GM12878 (cell line): ENCODE data around the gene EIF4EBP2. TPM values are rescaled to one million over a fixed set of nuclear protein-coding genes. Genes with fewer than 3 reads are reported as not detected.

ENCODE experiments used
- BCL11A ChIP-seq: IDR thresholded peaks from 2 replicates; pipeline ENCODE4 v1.6.1; 2011; ENCODE audit warnings: low read depth, low read length
- BRCA1 ChIP-seq: IDR thresholded peaks from 2 replicates; pipeline ENCODE4 v1.6.1; 2011; ENCODE audit warnings: low read depth, low read length, improper control_type of control experiment
- ESRRA ChIP-seq: IDR thresholded peaks from 2 replicates; pipeline ENCODE4 v1.6.1; 2012; ENCODE audit warnings: mild to moderate bottlenecking, low read length, improper control_type of control experiment
- GABPA ChIP-seq: IDR thresholded peaks from 2 replicates; pipeline ENCODE4 v1.6.1; 2014; ENCODE audit warnings: antibody characterized with exemption, low read depth, mild to moderate bottlenecking, inconsistent platforms
- HSF1 ChIP-seq: fragments of 150-350 bp; IDR thresholded peaks from 2 replicates; pipeline ENCODE4 v1.6.1; 2014; ENCODE audit warnings: mild to moderate bottlenecking, low read depth, low read length
- IKZF1 ChIP-seq: fragments of 450-650 bp; conservative IDR thresholded peaks from 2 replicates; pipeline ENCODE4 v1.6.1; 2017; ENCODE audit warnings: antibody characterized with exemption, mild to moderate bottlenecking
- IKZF2 ChIP-seq, 2 experiments: fragments of 450-650 bp; IDR thresholded peaks; 2 replicates each; pipeline ENCODE4 v1.6.1; 2017; ENCODE audit warnings: mild to moderate bottlenecking in 2 of 2, moderate library complexity in 2 of 2
- MTA3 ChIP-seq: IDR thresholded peaks from 2 replicates; pipeline ENCODE4 v1.6.1; 2012; ENCODE audit warnings: low read length, inconsistent platforms, borderline replicate concordance
- NFYB ChIP-seq: IDR thresholded peaks from 2 replicates; pipeline ENCODE4 v1.6.1; 2011; ENCODE audit warnings: low read depth, mild to moderate bottlenecking, low read length, improper control_type of control experiment, moderate library complexity; ENCODE audit not compliant: insufficient read depth
- NR2C1 ChIP-seq: fragments of 450-650 bp; IDR thresholded peaks from 2 replicates; pipeline ENCODE4 v1.6.1; 2017; ENCODE audit warnings: antibody characterized with exemption, mild to moderate bottlenecking, moderate library complexity
- RCOR1 ChIP-seq: conservative IDR thresholded peaks from 2 replicates; pipeline ENCODE4 v1.6.1; 2012; ENCODE audit warnings: low read depth, low read length, improper control_type of control experiment
- REST ChIP-seq: IDR thresholded peaks from 2 replicates; pipeline ENCODE4 v1.6.1; 2012; ENCODE audit warnings: mild to moderate bottlenecking, low read depth, low read length
- RFX5 ChIP-seq: IDR thresholded peaks from 2 replicates; pipeline ENCODE4 v1.6.1; 2011; ENCODE audit warnings: low read depth, low read length, improper control_type of control experiment
- SMARCA5 ChIP-seq: fragments of 450-650 bp; IDR thresholded peaks from 2 replicates; pipeline ENCODE4 v1.6.1; 2017; ENCODE audit warnings: mild to moderate bottlenecking
- SMC3 ChIP-seq: IDR thresholded peaks from 2 replicates; pipeline ENCODE4 v1.6.1; 2011; ENCODE audit warnings: low read length, improper control_type of control experiment, borderline replicate concordance
- SP1 ChIP-seq: IDR thresholded peaks from one replicate; pipeline ENCODE4 v1.6.1; 2011; ENCODE audit warnings: low read depth, low read length
- SREBF1 ChIP-seq: IDR thresholded peaks from 2 replicates; pipeline ENCODE4 v1.6.1; 2012; ENCODE audit warnings: mild to moderate bottlenecking, low read length
- TARDBP ChIP-seq: IDR thresholded peaks from 2 replicates; pipeline ENCODE4 v1.6.1; 2016; ENCODE audit warnings: borderline replicate concordance
- TBL1XR1 ChIP-seq: IDR thresholded peaks from 2 replicates; pipeline ENCODE4 v1.6.1; 2012; ENCODE audit warnings: low read depth, low read length, improper control_type of control experiment
- ZNF207 ChIP-seq: fragments of 450-650 bp; IDR thresholded peaks from 2 replicates; pipeline ENCODE4 v1.6.1; 2014; ENCODE audit warnings: antibody characterized with exemption, mild to moderate bottlenecking, borderline replicate concordance
- ZNF217 ChIP-seq: fragments of 450-650 bp; IDR thresholded peaks from 2 replicates; pipeline ENCODE4 v1.6.1; 2017; ENCODE audit warnings: antibody characterized with exemption, mild to moderate bottlenecking
- polyA plus RNA-seq, 11 experiments: library from polyadenylated mRNA; depleted of rRNA in 4 of 11; unstranded in 6 of 11; stranded (reverse) in 5 of 11; fragments of >200 nt; fragmentation: Nextera tagmentation in 4 of 11; fragmentation: Illumina TruSeq in 1 of 11; extraction: Ambion mirVana in 4 of 11; extraction: Trizol in 1 of 11; gene quantifications; 1 replicate in 1 of 11; 2 replicates in 10 of 11; pipeline versions ENCODE4 v1.2.1 to v1.2.3, GENCODE V29; 2011 to 2016; ENCODE audit warnings: inconsistent platforms in 2 of 11, missing spikeins in 2 of 11, low read depth in 1 of 11
- total RNA-seq, 4 experiments: library from RNA; depleted of rRNA in 3 of 4; stranded (reverse); fragments of >200 nt in 3 of 4; fragmentation: Illumina TruSeq in 1 of 4; extraction: Trizol in 1 of 4; gene quantifications; 2 replicates each; pipeline versions ENCODE4 v1.2.1 to v1.2.3, GENCODE V29; 2013 to 2021
- TF ChIP-seq, protein P1 (sequence below): fragments of 450-650 bp; IDR thresholded peaks from 2 replicates; pipeline ENCODE4 v1.6.1; 2017; ENCODE audit warnings: mild to moderate bottlenecking, moderate library complexity

EIF4EBP2 gene
- total and polyA plus RNA-seq, 10 of the 15 experiments (the other 5 are each of a cell fraction or from before 2014, with no cell fraction given), result 14.4 to 51.3 (median 28.9) TPM

DNA sequence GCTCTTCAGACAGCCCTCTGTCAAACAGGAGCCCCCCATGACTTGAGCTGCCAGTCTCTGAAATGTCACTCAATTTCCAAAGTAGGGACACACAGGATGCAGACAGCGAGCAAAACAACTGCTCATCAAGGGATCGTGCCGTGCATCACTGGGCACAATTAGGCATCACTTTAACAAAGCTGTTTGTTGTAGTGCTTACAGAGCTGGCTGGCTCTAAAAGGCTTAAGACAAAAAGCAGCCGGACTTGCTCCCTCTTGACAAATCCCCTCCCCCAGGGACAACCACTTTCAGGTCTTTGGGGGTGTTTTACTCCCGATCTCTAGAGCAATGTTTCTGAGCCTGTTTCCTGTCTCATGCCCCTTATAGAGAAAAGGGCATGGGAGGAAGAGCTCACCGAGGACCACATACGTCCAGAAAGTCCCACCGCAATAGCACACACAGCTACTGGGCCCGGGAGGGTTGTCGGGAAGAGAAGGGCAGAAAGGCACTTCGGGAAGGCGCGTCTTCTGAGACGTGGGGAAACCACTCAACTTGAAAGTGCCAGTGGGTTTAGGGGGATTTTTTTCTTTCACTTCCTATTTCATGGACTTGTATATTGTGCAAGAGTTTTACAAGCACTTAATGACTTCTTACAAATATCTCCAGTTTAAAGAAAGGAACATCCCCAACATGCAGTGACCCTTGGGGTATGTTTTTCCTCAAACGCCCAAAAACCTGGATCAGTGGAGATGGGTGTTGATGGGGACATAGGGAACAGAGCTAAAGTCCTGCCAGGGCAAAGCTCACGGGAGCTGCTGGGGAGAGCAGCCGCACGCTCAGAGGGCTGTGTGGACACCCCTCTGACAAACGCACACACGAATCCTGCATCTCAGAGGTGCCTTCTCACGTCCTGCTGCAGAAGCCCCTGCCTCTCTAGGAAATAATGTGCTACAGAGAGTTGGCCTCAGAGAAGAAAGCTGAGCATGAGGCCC, 48.6 kb upstream of the EIF4EBP2 start (continued):
- TF ChIP-seq HSF1 (no peak), ESRRA (0 out of 2 replicates have a peak, but pooled peaks have one; percentile 34), ZNF217 (no peak; the same call in 1 of the 2 replicates), GABPA (no peak), IKZF1 (peak; percentile 99), TARDBP (no peak), REST (no peak), RFX5 (no peak), MTA3 (peak; percentile 88), SP1 (peak; percentile 36), BRCA1 (no peak), NFYB (no peak), SREBF1 (no peak), RCOR1 (0 out of 2 replicates have a peak, but pooled peaks have one; percentile 14), ZNF207 (no peak; the same call in 1 of the 2 replicates), BCL11A (peak; percentile 93), SMARCA5 (0 out of 2 replicates have a peak, but pooled peaks have one; percentile 35), NR2C1 (no peak), IKZF2 (IDR thresholded peaks at IDR 0.05) (peak; percentile 100), TBL1XR1 (0 out of 2 replicates have a peak, but pooled peaks have one; percentile 20), SMC3 (no peak)
- TF ChIP-seq, protein P1, sequence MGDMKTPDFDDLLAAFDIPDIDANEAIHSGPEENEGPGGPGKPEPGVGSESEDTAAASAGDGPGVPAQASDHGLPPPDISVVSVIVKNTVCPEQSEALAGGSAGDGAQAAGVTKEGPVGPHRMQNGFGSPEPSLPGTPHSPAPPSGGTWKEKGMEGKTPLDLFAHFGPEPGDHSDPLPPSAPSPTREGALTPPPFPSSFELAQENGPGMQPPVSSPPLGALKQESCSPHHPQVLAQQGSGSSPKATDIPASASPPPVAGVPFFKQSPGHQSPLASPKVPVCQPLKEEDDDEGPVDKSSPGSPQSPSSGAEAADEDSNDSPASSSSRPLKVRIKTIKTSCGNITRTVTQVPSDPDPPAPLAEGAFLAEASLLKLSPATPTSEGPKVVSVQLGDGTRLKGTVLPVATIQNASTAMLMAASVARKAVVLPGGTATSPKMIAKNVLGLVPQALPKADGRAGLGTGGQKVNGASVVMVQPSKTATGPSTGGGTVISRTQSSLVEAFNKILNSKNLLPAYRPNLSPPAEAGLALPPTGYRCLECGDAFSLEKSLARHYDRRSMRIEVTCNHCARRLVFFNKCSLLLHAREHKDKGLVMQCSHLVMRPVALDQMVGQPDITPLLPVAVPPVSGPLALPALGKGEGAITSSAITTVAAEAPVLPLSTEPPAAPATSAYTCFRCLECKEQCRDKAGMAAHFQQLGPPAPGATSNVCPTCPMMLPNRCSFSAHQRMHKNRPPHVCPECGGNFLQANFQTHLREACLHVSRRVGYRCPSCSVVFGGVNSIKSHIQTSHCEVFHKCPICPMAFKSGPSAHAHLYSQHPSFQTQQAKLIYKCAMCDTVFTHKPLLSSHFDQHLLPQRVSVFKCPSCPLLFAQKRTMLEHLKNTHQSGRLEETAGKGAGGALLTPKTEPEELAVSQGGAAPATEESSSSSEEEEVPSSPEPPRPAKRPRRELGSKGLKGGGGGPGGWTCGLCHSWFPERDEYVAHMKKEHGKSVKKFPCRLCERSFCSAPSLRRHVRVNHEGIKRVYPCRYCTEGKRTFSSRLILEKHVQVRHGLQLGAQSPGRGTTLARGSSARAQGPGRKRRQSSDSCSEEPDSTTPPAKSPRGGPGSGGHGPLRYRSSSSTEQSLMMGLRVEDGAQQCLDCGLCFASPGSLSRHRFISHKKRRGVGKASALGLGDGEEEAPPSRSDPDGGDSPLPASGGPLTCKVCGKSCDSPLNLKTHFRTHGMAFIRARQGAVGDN, result peak; percentile 96
